Fibroblast of skin of back (primary cell): ENCODE results near the gene CLPTM1L.

Source experiments
- DNase-seq: peaks from one replicate; pipeline ENCODE4 v3.0.0-alpha.2; 2013

CLPTM1L gene

GRCh38 chr5:1273745-1274144 is 71.2 kb downstream of the CLPTM1L start:
- no peak for DNase-seq

- DNase-seq, result no peak
These were observed 72.7 kb downstream of the CLPTM1L start for GRCh38 chr5:1272201-1272600.

- no peak for DNase-seq
These were observed 73.7 kb downstream of the CLPTM1L start for GRCh38 chr5:1270933-1271914.

GRCh38 chr5:1270426-1270825 is 74.5 kb downstream of the CLPTM1L start:
- DNase-seq, result no peak

GRCh38 chr5:1268666-1269065 is 76.2 kb downstream of the CLPTM1L start:
- no peak for DNase-seq

- DNase-seq, result no peak
These were observed 76.8 kb downstream of the CLPTM1L start for GRCh38 chr5:1268056-1268455.
